NB4 (cell line): ENCODE measurements around the gene PLEKHA8.

Source experiments
- DNase-seq: peaks from one replicate; pipeline ENCODE4 v3.0.0; 2010; ENCODE audit warnings: low read depth
- H3K4me3 ChIP-seq: one replicate; pipeline ENCODE4 v1.5.1; 2011; ENCODE audit warnings: mild to moderate bottlenecking, low read depth, low read length, moderate library complexity
- MYC ChIP-seq: IDR thresholded peaks from 2 replicates; pipeline ENCODE4 v1.6.1; 2011; ENCODE audit warnings: low read depth, low read length
- POLR2A ChIP-seq: IDR thresholded peaks from 2 replicates; pipeline ENCODE4 v1.6.1; 2011; ENCODE audit warnings: mild to moderate bottlenecking; ENCODE audit not compliant: insufficient read length; ENCODE audit errors: extremely low read depth
- TF ChIP-seq, protein P1 (sequence below): IDR thresholded peaks from one replicate; pipeline ENCODE4 v1.5.1; 2012; ENCODE audit warnings: low read depth, low read length
- TF ChIP-seq, protein P2 (sequence below): IDR thresholded peaks from 2 replicates; pipeline ENCODE4 v1.6.1; 2011; ENCODE audit warnings: low read depth, low read length

The PLEKHA8 gene

DNA sequence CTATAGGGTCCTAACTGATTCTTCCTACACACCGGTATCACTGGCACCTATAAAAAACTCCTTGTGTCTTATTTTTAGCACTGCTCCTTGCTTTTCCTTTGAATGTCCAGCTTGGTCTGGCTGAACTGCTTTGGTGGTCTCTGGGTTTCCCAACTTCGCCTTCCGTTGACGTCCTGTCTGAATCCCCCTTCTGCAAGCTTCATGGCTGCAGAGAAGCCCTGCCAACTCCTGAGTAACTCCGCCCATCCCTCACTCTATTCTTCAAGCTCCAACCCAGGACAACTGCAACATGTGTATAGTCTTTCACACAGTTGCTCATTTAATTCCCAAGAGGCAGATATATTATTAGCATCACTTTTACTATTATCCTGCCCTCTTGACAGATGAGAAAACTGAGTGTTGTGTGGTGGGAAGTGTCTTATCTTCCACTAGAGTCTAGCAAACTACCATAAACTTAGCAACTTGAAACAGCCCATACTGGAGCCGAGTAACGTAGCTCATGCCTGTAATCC lies 147.5 kb downstream of the PLEKHA8 start:
- no peak overlapping the region for H3K4me3 ChIP-seq
- DNase-seq: no peak
- TF ChIP-seq, protein P1, sequence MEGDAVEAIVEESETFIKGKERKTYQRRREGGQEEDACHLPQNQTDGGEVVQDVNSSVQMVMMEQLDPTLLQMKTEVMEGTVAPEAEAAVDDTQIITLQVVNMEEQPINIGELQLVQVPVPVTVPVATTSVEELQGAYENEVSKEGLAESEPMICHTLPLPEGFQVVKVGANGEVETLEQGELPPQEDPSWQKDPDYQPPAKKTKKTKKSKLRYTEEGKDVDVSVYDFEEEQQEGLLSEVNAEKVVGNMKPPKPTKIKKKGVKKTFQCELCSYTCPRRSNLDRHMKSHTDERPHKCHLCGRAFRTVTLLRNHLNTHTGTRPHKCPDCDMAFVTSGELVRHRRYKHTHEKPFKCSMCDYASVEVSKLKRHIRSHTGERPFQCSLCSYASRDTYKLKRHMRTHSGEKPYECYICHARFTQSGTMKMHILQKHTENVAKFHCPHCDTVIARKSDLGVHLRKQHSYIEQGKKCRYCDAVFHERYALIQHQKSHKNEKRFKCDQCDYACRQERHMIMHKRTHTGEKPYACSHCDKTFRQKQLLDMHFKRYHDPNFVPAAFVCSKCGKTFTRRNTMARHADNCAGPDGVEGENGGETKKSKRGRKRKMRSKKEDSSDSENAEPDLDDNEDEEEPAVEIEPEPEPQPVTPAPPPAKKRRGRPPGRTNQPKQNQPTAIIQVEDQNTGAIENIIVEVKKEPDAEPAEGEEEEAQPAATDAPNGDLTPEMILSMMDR: no peak
- TF ChIP-seq POLR2A: no peak
- no peak for TF ChIP-seq MYC
- TF ChIP-seq, protein P2, sequence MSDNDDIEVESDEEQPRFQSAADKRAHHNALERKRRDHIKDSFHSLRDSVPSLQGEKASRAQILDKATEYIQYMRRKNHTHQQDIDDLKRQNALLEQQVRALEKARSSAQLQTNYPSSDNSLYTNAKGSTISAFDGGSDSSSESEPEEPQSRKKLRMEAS: no peak

DNA sequence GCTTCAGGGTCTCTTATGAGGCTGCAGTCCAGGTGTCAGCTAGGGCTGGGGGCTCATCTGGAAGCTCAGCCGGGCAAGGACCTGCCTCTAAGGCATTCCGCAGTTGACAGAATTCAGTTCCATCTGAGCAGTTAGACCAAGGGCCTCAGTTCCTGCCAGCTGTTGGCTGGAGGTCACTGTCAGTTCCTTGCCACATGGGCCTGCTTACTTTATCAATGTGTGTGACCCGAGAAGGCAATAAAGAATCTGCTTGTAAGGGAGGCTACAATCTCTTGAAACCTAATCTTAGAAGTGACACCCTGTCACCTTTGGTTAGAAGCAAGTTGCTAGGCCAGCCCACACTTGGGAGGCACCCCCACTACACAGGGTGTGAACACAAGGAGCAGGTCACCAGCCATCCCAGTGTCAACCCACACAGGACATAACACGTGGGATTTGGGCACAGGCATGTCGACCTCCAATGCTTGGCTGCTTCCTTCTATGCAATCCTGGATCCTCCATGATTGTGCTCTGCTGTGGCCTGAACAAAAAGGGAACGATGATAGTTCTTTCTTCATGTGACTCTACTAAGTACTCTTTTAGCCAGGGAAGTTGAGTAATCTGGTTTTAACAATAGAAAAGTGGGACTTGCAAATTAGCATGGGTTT lies 148.4 kb downstream of the PLEKHA8 start:
- no peak for DNase-seq
- no peak for TF ChIP-seq MYC

DNA sequence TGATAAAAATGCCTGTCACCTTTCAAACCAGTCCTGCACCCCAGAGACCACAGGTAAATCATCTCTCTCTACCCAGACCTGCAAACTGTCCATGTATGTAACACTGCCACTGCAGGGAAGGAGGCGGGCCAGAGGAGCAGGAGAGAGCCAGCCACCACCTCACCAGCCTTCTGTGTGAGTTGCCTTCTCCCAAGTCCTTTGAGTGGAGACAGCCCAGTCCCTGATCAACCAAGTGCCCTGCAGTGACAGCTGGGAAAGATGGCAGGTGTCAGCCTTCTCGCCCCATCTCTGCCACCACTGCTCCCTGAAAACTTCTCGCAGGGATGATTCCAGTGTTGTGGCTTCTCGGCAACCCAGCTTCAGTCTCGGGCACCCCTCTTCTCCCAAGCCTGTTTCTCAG lies 149.0 kb downstream of the PLEKHA8 start:
- no peak for DNase-seq
- H3K4me3 ChIP-seq: no peak overlapping the region
- no peak for TF ChIP-seq MYC
- TF ChIP-seq, protein P1: no peak

More for the DNA sequence above, 148.4 kb downstream of the PLEKHA8 start:
- no peak overlapping the region for H3K4me3 ChIP-seq

DNA sequence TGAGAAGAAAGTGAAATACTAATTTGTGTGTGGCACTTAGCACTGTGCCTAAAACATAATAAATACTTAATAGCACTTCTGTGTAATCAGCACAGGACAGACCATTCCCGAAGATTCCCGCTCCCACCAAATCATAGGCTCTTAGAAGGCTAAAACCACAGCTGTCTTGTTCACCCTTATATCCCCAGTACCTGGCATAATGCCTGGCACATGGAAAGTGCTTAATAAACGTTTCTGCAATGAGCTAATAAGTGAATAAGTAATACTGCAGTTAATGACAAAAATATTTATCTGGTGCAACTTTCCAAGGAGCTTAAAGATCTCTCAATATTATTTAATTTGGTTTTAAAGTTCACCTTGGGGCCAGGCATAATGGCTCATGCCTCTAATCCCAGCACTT lies 149.8 kb downstream of the PLEKHA8 start:
- DNase-seq: no peak
- TF ChIP-seq MYC: no peak
- TF ChIP-seq, protein P1: no peak
- TF ChIP-seq, protein P2: no peak
- TF ChIP-seq POLR2A: no peak
- no peak overlapping the region for H3K4me3 ChIP-seq

DNA sequence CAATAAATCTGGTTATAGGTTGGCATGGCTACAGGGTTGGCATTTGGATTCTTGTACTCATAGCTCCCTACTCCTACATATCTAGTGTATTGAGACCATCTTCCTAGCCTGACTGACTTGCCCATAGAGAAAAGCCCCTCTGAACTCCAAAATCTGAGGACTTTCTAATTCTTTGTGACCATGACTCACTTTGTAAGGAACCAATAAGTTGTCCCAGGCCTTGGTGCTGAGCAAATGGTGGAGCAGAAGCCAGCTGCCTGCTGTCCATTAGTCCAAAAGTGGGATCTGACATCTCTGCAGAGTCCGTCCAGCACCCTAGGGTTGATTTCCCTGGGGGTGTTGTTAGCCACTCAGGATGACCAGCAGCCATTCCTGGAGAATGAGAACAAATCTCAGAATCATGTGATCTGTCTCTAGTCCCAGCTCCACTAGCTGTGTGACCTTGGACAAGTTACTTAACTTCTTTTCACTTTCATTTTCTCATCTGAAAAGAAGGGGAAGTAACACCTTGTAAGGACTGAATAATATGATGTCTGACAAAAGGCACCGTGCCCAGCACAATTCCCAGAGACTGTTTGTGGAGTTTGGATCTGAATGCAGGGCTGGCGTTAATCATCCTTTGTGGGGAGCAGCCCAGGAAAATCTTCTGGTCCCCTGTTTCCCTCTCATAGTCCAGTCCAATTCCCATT lies 150.7 kb downstream of the PLEKHA8 start:
- no peak overlapping the region for H3K4me3 ChIP-seq
- DNase-seq: no peak
- TF ChIP-seq MYC: no peak
- TF ChIP-seq POLR2A: no peak
- TF ChIP-seq, protein P1: no peak
